NCI-H128 (cell line): ENCODE data around the gene OVOL3.
"Not testable (repeated sequence)": the region's sequence is repeated elsewhere in the genome, so short reads cannot be mapped to it uniquely, and the experiment has no call there.

ENCODE experiments used
- DNase-seq: peaks from one replicate; lab custom pipeline; 2025; ENCODE audit not compliant: unreplicated experiment; lab: John Stamatoyannopoulos, UW

Gene OVOL3

DNA sequence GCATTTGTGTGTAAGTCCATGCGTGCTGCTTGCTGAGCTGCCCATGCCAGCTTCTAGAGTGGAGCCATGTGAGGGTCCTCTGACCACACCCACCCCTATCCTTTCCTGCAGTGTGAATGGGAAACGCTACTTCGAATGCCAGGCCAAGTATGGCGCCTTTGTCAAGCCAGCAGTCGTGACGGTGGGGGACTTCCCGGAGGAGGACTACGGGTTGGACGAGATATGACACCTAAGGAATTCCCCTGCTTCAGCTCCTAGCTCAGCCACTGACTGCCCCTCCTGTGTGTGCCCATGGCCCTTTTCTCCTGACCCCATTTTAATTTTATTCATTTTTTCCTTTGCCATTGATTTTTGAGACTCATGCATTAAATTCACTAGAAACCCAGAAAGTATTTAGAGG, 14.6 kb downstream of the OVOL3 start:
- no peak for DNase-seq

DNA sequence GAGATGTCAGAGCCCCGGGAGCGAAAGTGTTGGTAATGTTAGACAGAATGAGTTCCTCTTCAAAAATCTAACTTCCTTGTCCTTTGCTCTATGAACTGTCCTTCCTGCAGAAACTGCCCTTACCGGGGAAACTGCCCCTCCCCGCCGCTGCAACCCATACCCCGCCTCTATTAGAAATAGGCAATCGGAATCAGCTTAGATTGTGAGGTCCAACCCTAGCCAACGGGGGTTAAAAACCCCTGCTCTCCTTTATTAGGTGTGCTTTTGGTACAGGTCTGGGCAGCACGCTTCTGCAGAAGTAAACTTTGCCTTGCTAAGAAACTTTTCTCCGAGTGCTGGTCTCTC, 17.4 kb downstream of the OVOL3 start:
- no peak for DNase-seq

DNA sequence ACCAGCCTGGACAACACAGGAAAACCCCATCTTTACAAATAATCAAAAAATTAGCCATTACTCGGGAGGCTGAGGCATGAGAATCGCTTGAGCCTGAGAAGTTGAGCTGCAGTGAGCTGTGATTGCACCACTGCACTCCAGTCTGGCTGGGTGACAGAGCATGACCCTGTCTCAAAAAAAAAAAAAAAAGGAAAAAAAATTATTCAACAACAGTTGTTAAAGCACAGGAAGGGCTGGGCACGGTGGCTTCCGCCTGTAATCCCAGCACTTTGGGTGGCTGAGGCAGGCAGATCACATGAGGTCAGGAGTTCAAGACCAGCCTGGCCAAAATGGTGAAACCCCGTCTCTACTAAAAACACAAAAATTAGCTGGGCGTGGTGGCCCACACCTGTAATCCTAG, 20.3 kb downstream of the OVOL3 start:
- DNase-seq: not testable (repeated sequence)

DNA sequence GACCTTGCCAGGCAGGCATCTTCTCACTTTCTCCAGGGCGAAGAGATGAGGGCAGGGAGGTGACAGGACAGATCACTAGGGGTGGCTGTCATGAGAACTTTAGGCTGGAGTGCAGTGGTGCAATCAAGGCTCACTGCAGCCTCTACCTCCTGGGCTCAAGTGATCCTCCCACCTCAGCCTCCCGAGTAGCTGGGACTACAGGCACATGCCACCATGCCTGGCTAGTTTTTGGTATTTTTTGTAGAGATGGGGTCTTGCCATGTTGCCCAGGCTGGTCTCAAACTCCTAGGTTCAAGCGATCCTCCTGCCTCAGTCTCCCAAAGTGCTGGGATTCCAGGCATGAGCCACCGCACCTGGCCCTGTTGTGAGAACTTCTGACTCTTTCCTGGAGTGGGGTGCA, 23.9 kb downstream of the OVOL3 start:
- DNase-seq: not testable (repeated sequence)

DNA sequence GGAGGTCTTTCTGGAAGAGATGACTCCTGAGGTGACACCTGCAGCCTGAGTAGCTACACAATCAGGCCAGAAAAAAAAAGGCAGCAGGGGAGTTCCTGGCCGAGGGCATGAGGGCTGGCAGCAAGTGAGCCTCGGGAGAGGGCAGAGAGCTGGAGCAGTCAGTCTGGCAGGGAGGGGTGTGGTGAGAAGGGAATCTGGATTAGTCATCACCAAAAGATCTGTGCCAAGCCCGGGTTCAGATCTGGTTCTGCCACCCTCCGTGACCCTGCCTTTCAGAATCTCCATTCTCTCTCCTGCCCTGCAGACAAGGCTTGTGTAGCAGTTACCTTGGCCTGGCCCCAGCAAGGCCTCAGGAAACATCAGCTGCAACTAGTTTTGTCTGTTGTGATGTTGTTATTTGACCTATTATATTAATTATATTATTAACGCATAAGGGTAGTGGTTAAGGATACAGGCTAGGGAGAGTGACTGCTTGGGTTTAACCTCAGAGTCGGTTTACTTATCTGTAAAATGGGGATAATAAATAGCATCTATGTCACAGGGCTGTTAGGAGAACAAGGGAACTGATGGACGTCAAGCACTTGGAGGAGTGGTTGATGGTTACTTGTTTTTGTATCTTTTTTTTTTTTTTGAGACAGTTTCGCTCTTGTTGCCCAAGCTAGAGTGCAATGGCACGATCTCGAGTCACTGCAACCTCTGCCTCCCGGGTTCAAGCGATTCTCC, 26.2 kb downstream of the OVOL3 start:
- DNase-seq: no peak

GRCh38 chr19:36139120-36139472, 28.2 kb downstream of the OVOL3 start:
- DNase-seq: no peak

DNA sequence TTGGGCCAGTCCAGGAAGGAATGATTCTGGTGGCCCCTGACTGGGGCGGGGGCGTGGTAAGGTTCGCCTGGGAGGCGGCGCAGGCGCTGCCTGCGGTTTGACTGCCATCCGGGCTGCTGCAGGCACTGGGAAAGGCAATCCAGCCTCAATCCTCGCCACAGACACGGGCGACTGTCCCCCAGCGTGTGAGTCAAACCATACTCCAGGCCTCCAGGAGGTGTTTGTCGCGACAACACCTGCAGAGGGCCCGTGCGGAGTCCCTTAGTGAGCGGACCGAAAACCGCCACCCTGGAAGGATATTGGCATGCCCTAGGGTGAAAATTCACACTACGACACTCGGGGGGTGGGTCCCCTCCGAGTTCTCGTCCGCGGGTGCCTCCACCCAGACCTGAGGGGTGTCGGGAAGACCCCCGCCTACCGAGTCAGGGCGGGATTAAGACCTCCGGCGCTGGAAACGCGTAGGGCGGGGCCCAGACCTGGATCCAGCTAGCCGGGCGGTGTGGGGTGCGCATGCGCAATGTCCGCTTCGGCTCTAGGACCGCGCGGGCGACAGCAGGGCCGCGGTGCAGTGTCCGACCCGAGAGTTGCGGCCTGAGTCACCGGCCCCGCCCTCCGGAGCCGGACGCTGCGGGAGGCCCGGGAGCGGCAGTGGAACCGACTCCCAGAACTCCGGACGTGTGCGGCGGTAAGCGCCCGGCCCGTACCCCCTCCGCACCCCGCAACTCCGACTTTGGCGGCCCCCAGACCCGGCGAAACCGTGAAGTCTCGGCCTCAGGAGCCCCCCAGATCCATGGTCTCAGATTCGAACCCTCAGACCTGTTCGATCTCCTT, 28.7 kb downstream of the OVOL3 start, which contains the start of gene CAPNS1:
TSS of gene CAPNS1 (plus strand) at position 594 of the 831 bp plus-strand sequence. CDS start 946 bp downstream, outside the sequence.
- peak; percentile 87 for DNase-seq

- no peak for DNase-seq
Observed at GRCh38 chr19:36140304-36141038, 29.5 kb downstream of the OVOL3 start.

DNA sequence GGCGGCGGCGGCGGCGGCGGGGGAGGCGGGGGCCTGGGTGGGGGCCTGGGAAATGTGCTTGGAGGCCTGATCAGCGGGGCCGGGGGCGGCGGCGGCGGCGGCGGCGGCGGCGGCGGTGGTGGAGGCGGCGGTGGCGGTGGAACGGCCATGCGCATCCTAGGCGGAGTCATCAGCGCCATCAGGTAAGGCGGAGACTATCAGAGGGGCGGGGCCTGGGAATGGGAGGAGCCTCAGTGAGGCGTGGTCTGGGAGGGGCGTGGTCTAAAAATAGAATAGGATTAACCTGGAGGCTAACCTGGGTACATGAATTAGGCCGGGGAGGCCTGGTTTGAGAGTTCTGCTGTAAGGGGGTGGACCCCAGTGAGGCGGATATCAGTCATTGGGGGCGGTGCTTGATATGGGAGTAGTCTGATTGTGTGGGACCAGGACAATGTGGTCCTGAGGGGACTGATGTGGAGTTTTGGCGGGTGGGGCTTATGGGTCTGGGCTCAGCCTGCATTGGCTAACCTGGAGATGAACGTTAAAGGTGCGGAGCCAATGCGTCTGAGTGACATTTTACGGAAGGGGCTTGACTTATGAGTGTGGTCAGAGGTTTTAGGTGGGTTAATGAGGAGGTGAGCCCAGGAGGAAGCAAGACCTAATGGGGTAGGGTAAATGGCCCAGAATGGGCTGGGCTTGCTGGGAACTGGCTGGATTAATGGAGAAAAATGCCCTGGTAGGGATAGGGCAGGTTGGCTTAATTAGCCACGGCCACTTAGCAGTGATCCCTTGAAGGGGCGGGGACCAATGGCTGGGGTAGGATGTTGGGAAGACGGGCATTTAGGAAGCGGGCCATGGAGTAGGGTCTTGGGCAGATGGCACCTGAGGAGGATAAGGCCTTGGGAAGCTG, 30.3 kb downstream of the OVOL3 start:
- peak; percentile 72 for DNase-seq

DNA sequence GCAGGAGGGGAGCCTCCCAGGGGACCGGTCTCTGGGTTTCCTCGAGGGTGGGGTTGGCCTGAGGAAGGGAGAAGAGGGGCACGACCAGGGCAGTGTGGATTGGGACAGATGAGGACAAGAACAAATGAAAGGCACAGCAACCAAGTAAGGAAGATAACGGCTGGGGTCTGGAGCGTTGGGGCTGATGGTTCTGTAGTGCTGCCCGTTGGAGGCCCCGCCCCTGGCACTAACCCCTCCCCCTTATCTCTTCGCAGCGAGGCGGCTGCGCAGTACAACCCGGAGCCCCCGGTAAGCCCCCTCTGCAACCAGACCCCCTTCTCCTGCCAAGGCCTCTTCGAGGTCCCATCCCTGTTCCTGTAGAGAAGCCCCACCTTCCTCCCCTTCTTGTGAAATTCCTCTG, 31.1 kb downstream of the OVOL3 start:
- DNase-seq: no peak

DNA sequence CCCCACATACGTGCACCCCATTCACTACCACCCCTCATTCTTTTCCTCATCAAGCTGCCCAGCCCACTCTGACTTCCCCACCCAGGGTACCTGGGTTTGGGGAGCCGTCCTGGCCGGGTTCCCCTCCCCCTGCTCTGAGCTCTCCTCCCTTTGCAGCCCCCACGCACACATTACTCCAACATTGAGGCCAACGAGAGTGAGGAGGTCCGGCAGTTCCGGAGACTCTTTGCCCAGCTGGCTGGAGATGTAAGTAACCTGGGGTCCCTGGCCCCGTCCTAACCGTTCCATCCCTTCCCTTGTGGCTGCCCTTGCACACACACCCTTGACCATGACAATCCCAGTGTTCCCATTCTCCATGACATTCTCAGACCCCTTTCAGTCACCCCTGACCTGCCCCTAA, 31.6 kb downstream of the OVOL3 start:
- DNase-seq: no peak

GRCh38 chr19:36144624-36145023, 33.7 kb downstream of the OVOL3 start:
- no peak for DNase-seq

DNA sequence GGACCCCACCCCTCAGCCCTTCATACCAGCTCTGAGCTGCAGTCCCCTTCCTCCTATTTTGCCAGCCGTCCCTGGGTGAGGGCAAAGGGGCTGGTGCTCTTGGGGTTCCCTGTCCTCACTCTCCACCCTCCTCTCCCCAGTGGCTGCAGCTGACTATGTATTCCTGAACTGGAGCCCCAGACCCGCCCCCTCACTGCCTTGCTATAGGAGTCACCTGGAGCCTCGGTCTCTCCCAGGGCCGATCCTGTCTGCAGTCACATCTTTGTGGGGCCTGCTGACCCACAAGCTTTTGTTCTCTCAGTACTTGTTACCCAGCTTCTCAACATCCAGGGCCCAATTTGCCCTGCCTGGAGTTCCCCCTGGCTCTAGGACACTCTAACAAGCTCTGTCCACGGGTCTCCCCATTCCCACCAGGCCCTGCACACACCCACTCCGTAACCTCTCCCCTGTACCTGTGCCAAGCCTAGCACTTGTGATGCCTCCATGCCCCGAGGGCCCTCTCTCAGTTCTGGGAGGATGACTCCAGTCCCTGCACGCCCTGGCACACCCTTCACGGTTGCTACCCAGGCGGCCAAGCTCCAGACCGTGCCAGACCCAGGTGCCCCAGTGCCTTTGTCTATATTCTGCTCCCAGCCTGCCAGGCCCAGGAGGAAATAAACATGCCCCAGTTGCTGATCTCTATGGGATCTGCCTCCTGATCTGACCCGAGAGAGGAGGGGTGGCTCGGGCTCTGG, 38.9 kb downstream of the OVOL3 start:
- no peak for DNase-seq

GRCh38 chr19:36150586-36150985, 39.6 kb downstream of the OVOL3 start:
- DNase-seq: no peak

DNA sequence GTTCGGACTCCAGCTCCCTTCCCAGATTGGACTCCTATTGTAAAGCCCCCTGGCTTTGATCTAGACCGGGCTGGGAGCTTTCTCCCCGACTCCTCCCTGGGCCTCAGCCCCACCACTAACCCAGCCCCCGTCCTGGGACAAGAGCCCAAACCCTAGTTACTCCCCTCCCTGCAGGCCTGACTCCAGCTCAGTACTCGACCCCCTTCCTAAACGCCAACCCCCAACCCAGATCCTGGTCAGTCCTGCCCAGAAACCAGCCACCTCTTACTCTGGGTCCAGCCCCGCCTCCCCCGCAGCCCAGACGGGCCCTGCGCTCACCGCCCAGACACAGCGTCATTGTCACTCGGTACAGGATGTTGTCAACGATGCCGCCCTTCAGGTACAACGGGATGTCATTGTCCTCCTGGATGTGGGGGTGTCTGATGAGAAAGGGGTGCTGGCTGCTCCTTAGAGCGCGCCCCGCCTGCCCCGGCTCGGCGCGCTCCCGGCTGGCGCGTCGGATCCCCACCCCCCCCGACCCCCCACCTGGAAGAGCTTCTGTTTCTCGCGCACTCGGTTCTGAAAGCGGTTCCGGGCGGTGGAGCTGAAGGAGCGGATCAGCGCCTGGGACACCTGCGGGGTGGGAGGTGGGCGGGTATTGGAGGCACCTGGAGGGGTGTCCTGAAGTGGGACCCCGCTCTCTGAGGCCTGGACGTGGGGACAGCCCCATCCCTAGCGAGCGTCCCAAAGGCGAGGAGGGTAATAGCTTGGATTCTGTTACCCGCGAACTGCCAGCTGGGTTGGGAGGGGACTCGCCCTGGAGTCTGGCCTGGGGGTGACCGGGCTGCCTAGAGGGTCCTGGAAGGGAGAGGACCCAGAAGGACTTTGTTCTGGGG, 40.4 kb downstream of the OVOL3 start:
- no peak for DNase-seq

- no peak for DNase-seq
Observed at GRCh38 chr19:36152019-36152351, 41.0 kb downstream of the OVOL3 start.

DNA sequence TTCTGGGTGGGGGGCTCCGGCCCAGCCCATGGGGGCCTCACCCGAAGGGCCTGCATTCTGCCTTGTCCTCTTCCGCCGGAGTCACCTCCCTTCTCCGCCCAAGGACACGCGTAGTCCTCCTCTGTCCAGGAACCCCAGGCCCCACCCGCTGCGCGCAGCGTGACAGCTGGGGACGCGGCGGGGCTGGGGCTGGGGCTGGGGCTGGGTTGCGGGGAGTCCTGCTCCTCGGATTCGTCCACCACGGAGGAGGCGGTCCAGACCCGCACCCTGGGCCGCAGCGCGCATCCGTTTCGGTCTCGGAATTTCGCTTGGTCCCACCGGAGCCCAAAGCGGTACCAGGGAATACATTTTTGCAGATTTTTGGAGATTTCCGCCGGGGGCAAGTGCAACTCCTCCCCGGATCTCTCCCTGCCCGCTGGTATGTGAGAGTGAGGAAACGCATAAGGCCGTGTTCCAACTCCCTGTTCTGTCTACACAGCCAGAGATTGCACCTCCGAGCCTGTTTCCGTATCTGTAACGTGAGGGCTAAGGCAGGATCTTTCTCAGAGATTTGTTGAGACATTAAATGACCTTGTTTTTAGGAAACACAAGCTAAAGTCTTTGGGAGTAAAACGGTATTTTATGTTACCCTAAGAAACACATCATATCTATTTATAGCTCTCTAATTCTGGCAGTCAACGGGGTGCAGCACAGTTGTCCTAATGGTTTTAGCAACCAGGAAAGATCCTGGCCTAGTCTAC, 41.6 kb downstream of the OVOL3 start, which contains the start of gene COX7A1:
TSS of gene COX7A1 (minus strand) at position 96 of the 740 bp plus-strand sequence. CDS start at position 56, 40 bp downstream.
- no peak for DNase-seq

DNA sequence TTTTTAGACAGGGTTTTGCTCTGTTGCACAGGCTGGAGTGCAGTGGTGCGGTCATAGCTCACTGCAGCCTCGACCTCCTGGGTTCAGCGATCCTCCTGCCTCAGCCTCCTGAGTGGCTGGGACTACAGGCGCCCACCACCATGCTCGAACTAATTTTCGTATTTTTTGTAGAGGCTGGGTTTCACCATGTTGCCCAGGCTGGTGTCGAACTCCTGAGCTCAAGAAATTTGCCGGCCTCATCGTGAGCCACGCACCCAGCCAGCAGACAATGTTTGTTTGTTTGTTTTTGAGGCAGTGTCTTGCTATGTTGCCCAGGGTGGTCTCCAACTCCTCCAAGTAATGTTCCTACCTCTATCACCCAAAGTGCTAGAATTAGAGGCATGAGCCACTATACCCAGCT, 42.2 kb downstream of the OVOL3 start:
- DNase-seq: no peak
